Spleen (tissue), 11 donors: Measurements from ENCODE around the gene PRR16. TPM values are rescaled to one million over a fixed set of nuclear protein-coding genes. Genes with fewer than 3 reads are reported as not detected.

ENCODE experiments used
- DNase-seq: peaks from one replicate; pipeline ENCODE4 v3.0.0-alpha.2; 2020
- H3K27ac ChIP-seq, 8 donors: fragments of 200-600 bp; sonication (generic) in 7 of 8; 1 replicate in 4 of 8; 2 replicates in 4 of 8; pipeline versions ENCODE4 v1.5.0 to v1.8.0; 2016 to 2021; ENCODE audit warnings: inconsistent platforms in 4 of 8, mild to moderate bottlenecking in 4 of 8, moderate library complexity in 1 of 8
- H3K27me3 ChIP-seq, 7 donors: fragments of 200-600 bp; sonication (generic) in 6 of 7; replicated peaks in 1 of 7; 1 replicate in 4 of 7; 2 replicates in 3 of 7; pipeline versions ENCODE4 v1.5.0 to v1.8.0; 2016 to 2021; ENCODE audit warnings: inconsistent platforms in 3 of 7, mild to moderate bottlenecking in 1 of 7
- H3K36me3 ChIP-seq, 6 donors: fragments of 200-600 bp; sonication (generic) in 5 of 6; 1 replicate in 4 of 6; 2 replicates in 2 of 6; pipeline versions ENCODE4 v1.5.0 to v1.8.0; 2016 to 2021; ENCODE audit warnings: inconsistent platforms in 2 of 6
- H3K4me1 ChIP-seq, 6 donors: fragments of 200-600 bp; sonication (generic) in 5 of 6; 1 replicate in 3 of 6; 2 replicates in 3 of 6; pipeline versions ENCODE4 v1.5.0 to v1.8.0; 2016 to 2021; ENCODE audit warnings: inconsistent platforms in 3 of 6
- H3K4me3 ChIP-seq, 8 donors: fragments of 200-600 bp; sonication (generic) in 7 of 8; 1 replicate in 4 of 8; 2 replicates in 4 of 8; pipeline versions ENCODE4 v1.5.0 to v1.8.0; 2016 to 2021; ENCODE audit warnings: inconsistent platforms in 4 of 8, mild to moderate bottlenecking in 4 of 8, moderate library complexity in 2 of 8
- H3K9me3 ChIP-seq, 8 donors: fragments of 200-600 bp; sonication (generic) in 7 of 8; 1 replicate in 4 of 8; 2 replicates in 4 of 8; pipeline versions ENCODE4 v1.5.0 to v1.8.0; 2016 to 2021; ENCODE audit warnings: inconsistent platforms in 4 of 8
- CTCF ChIP-seq, 11 experiments: fragments of 200-600 bp in 7 of 11; fragments of 450-650 bp in 4 of 11; sonication (generic) in 4 of 11; IDR thresholded peaks in 8 of 11; conservative IDR thresholded peaks in 3 of 11; 1 replicate in 7 of 11; 2 replicates in 4 of 11; pipeline versions ENCODE4 v1.4.0 to v1.8.0; 2016 to 2021; ENCODE audit warnings: antibody characterized with exemption in 11 of 11, inconsistent platforms in 4 of 11, mild to moderate bottlenecking in 1 of 11
- POLR2A ChIP-seq, 3 donors: fragments of 450-650 bp; IDR thresholded peaks; one replicate each; pipeline ENCODE4 v1.5.1; 2017; ENCODE audit warnings: antibody characterized with exemption in 3 of 3, mild to moderate bottlenecking in 1 of 3
- POLR2AphosphoS5 ChIP-seq, 3 donors: sonication (generic); formaldehyde crosslinking; IDR thresholded peaks; one replicate each; pipeline ENCODE4 v1.5.1; 2017; ENCODE audit warnings: antibody characterized with exemption in 3 of 3
- WGBS, 5 donors: extraction: QIAGEN DNeasy Blood & Tissue Kit in 3 of 5; methylation state at CpG; one replicate each; pipeline versions ENCODE4 v1.1.5 to v1.1.7; 2013 to 2018; 5-methylcytosine and 5-hydroxymethylcytosine counted together
- intact Hi-C: fragments of 100-400 bp; cut with DNase I; formaldehyde crosslinking; loops from one replicate; pipeline ENCODE4 v1.15.0; 2023; ENCODE audit warnings: low total_unique reads
- polyA plus RNA-seq, 3 donors: library from polyadenylated mRNA; stranded (reverse); fragments of 200-250 nt; gene quantifications; one replicate each; pipeline ENCODE4 v1.2.1, GENCODE V29; 2013
- total RNA-seq, 7 donors: library from RNA; depleted of rRNA in 3 of 7; stranded (reverse); fragments of >200 nt in 3 of 7; fragmentation: NEBNext Ultra II Directional in 4 of 7; extraction: Animal tissue kit (Norgen Biotek cat#: 25700) in 4 of 7; gene quantifications; one replicate each; pipeline versions ENCODE4 v1.1.0 to v1.2.1, GENCODE V29; 2016 to 2021
- donor health status: healthy with polysubstance abuse.
- donor health status: DM: no; HTN: no; CAD: no; lungs with moderate emphysema.
- donor health status: DM: no; HTN: no; CAD: no.
- donor health status: Bipolar disorder and iron deficiency.
- donor health status: healthy.
- donor health status: DM: no; HTN: no; CAD: no.
- donor health status: DM: yes; HTN: yes; CAD: no.

PRR16 gene
- total and polyA plus RNA-seq, 10 donors: 0.61 to 4.5 (median 2.1) TPM

- intact Hi-C loops: no loop called here
- 75 to 85% (median 76%) methylated on average over 3 of the region's 3 CpGs for WGBS, 5 donors
- TF ChIP-seq POLR2AphosphoS5 (IDR thresholded peaks at IDR 0.05) (no peak), POLR2A (IDR thresholded peaks at IDR 0.05) (no peak), CTCF (IDR thresholded peaks at IDR 0.05 in 8 of 11, conservative IDR thresholded peaks at IDR 0.05 in 3 of 11) (no peak)
- no peaks in the 10 kb centered on the region for H3K9me3 ChIP-seq
- DNase-seq: no peak
- no peak overlapping the region for H3K27ac ChIP-seq
- no peaks in the 10 kb centered on the region for H3K36me3 ChIP-seq
- H3K27me3 ChIP-seq: no peaks in the 10 kb centered on the region
- no peaks in the 10 kb centered on the region for H3K4me1 ChIP-seq
- no peak overlapping the region for H3K4me3 ChIP-seq
Measured at GRCh38 chr5:120442694-120443093, 21.4 kb upstream of the PRR16 start.

GRCh38 chr5:120443607-120444006, 20.5 kb upstream of the PRR16 start:
- Histone ChIP-seq H3K36me3 (no peaks in the 10 kb centered on the region), H3K9me3 (no peaks in the 10 kb centered on the region), H3K4me1 (no peaks in the 10 kb centered on the region), H3K27ac (no peak overlapping the region), H3K4me3 (no peak overlapping the region), H3K27me3 (no peaks in the 10 kb centered on the region)
- 73 to 96% (median 87%) methylated on average over 2 of the region's 2 CpGs for WGBS, 5 donors
- DNase-seq: no peak
- intact Hi-C loops: no loop called here
- TF ChIP-seq POLR2A (IDR thresholded peaks at IDR 0.05) (no peak), POLR2AphosphoS5 (IDR thresholded peaks at IDR 0.05) (no peak), CTCF (IDR thresholded peaks at IDR 0.05 in 8 of 11, conservative IDR thresholded peaks at IDR 0.05 in 3 of 11) (no peak)

- H3K9me3 ChIP-seq: no peaks in the 10 kb centered on the region
- DNase-seq: no peak
- 49 to 71% (median 63%) methylated on average over 2 of the region's 2 CpGs for WGBS, 5 donors
- no peaks in the 10 kb centered on the region for H3K36me3 ChIP-seq
- TF ChIP-seq CTCF (IDR thresholded peaks at IDR 0.05 in 8 of 11, conservative IDR thresholded peaks at IDR 0.05 in 3 of 11) (no peak), POLR2A (IDR thresholded peaks at IDR 0.05) (no peak), POLR2AphosphoS5 (IDR thresholded peaks at IDR 0.05) (no peak)
- no peak overlapping the region for H3K4me3 ChIP-seq
- H3K4me1 ChIP-seq: no peaks in the 10 kb centered on the region
- peaks cover 0 to 3% (median 0%) of the 10 kb centered on the region in 7 donors for H3K27me3 ChIP-seq
- H3K27ac ChIP-seq: no peak overlapping the region
- intact Hi-C loops: no loop called here
Measured at GRCh38 chr5:120446068-120446492, 18.0 kb upstream of the PRR16 start.

- H3K4me1 ChIP-seq: no peaks in the 10 kb centered on the region
- peaks cover 0 to 4% (median 0%) of the 10 kb centered on the region in 7 donors for H3K27me3 ChIP-seq
- intact Hi-C loops: no loop called here
- TF ChIP-seq CTCF (IDR thresholded peaks at IDR 0.05 in 8 of 11, conservative IDR thresholded peaks at IDR 0.05 in 3 of 11) (no peak), POLR2A (IDR thresholded peaks at IDR 0.05) (no peak), POLR2AphosphoS5 (IDR thresholded peaks at IDR 0.05) (no peak)
- no peaks in the 10 kb centered on the region for H3K36me3 ChIP-seq
- no peaks in the 10 kb centered on the region for H3K9me3 ChIP-seq
- 73 to 89% (median 86%) methylated on average over 2 of the region's 2 CpGs for WGBS, 5 donors
- no peak overlapping the region for H3K4me3 ChIP-seq
- no peak overlapping the region for H3K27ac ChIP-seq
- DNase-seq: no peak
Measured at GRCh38 chr5:120446901-120447300, 17.2 kb upstream of the PRR16 start.
